Measurements from ENCODE around the gene ERG. TPM values are rescaled to one million over a fixed set of nuclear protein-coding genes. Genes with fewer than 3 reads are reported as not detected.

ERG gene
- polyA plus RNA-seq, 1 of the 3 experiments (the other 2 are of a cell fraction) = not detected

DNA sequence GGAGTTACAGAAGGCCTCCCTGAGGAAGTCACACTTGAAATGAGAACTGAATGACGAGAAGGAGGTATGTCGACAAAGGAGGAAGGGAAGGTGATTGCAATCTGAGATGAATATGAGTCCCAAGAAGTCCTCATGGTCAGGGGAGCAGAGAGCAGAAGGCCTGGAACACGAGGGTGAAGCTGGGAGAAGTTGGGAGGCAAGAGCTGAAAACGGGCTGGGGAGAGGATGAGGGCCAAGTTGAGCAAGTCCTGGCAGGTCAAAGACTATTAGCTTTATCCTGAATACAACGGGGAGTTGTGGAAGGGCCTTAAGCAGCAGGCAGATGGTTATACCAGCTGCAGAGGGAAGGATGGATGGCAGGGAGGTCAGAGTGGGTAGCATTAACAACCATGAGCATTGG is 152.0 kb downstream of the ERG start:
- TF ChIP-seq TEAD4 (IDR thresholded peaks at IDR 0.05; ENCODE audit: borderline replicate concordance, insufficient read depth) = no peak
- no peak for TF ChIP-seq MXI1 (IDR thresholded peaks at IDR 0.05; ENCODE audit: low read depth, low read length)
- TF ChIP-seq EZH2phosphoT487 (IDR thresholded peaks at IDR 0.05; ENCODE audit: borderline replicate concordance, low read depth) = no peak
- no peak for TF ChIP-seq GABPA (IDR thresholded peaks at IDR 0.05; ENCODE audit: low read depth)
- TF ChIP-seq YY1 (IDR thresholded peaks at IDR 0.05; ENCODE audit: low read depth) = no peak
- no peak for TF ChIP-seq TAF1 (IDR thresholded peaks at IDR 0.05; ENCODE audit: borderline replicate concordance, low read depth, low read length)
- no peak for TF ChIP-seq FOXJ3 (CRISPR knock-in tag; IDR thresholded peaks at IDR 0.05)
- no peak for TF ChIP-seq EP300 (IDR thresholded peaks at IDR 0.05; ENCODE audit: borderline replicate concordance in 1 of 2, low read depth in 1 of 2, low read length in 1 of 2)
- no peak for TF ChIP-seq JUND (IDR thresholded peaks at IDR 0.05)
- no peak for TF ChIP-seq GATA2 (CRISPR knock-in tag; IDR thresholded peaks at IDR 0.05)
- TF ChIP-seq SMC3 (IDR thresholded peaks at IDR 0.05; ENCODE audit: low read depth, low read length) = no peak
- Histone ChIP-seq H2AFZ (ENCODE audit: low read depth) (no peak overlapping the region), H3K4me1 (ENCODE audit: control insufficient read depth in 1 of 2, insufficient read depth in 2 of 2, low read depth in 1 of 2, low read length in 1 of 2) (peaks cover 0 to 8% of the 10 kb centered on the region in 2 experiments; a peak in 2 of 4 replicates), H3K9ac (no peak overlapping the region), H3K9me3 (no peaks in the 10 kb centered on the region), H3F3A (replicated peaks; ENCODE audit: insufficient read depth) (peaks cover 5% of the 10 kb centered on the region), H3K36me3 (replicated peaks in 1 of 2; ENCODE audit: control insufficient read depth in 1 of 2, insufficient read depth in 2 of 2, low read length in 1 of 2) (no peaks in the 10 kb centered on the region), H3K4me2 (no peak overlapping the region), H3K27me3 (ENCODE audit: insufficient read depth) (no peaks in the 10 kb centered on the region), H3K9me2 (no peaks in the 10 kb centered on the region), H4K20me1 (ENCODE audit: insufficient read depth) (no peaks in the 10 kb centered on the region), H3K4me3 (ENCODE audit: low read depth in 2 of 2, low read length in 1 of 2) (no peak overlapping the region), H3K27ac (ENCODE audit: low read depth in 2 of 2, low read length in 1 of 2) (no peak overlapping the region), H3K79me2 (ENCODE audit: insufficient read depth) (no peaks in the 10 kb centered on the region)
- ChIA-PET CTCF (interaction anchor here (1.2 to 2.0 kb wide), 3 partner anchors 9 to 128 kb away, joined by 5 to 7 read pairs (median 5); no protein-coding TSS in a partner anchor), POLR2A (no interaction called here)
- 51% methylated on average over 5 of the region's 5 CpGs for WGBS (ENCODE audit: low lambda C conversion rate)
- DNase-seq = no peak

- 0 out of 4 replicates have a peak overlapping the region, but pooled peaks of 1 of the 2 experiments have one; percentile 7 for H3K27ac ChIP-seq (ENCODE audit: low read depth in 2 of 2, low read length in 1 of 2)
- POLR2A ChIA-PET = no interaction called here
- no peak for DNase-seq
Measured at GRCh38 chr21:38343691-38344090, 154.6 kb downstream of the ERG start.

More at GRCh38 chr21:38343691-38344090, 154.6 kb downstream of the ERG start:
- H3K4me2 ChIP-seq = peak overlapping the region; percentile 62; the same call in 1 of the 2 replicates
- no peak overlapping the region for H3K9ac ChIP-seq
- no peaks in the 10 kb centered on the region for H3K27me3 ChIP-seq (ENCODE audit: insufficient read depth)
- H2AFZ ChIP-seq (ENCODE audit: low read depth) = no peak overlapping the region
- no peak overlapping the region for H3K4me3 ChIP-seq (ENCODE audit: low read depth in 2 of 2, low read length in 1 of 2)
- H3K9me2 ChIP-seq = no peaks in the 10 kb centered on the region
- H3K9me3 ChIP-seq = no peaks in the 10 kb centered on the region
- TF ChIP-seq FOXJ3 (CRISPR knock-in tag; IDR thresholded peaks at IDR 0.05) (no peak), EZH2phosphoT487 (IDR thresholded peaks at IDR 0.05; ENCODE audit: borderline replicate concordance, low read depth) (no peak), FOSL2 (IDR thresholded peaks at IDR 0.05; ENCODE audit: borderline replicate concordance, low read depth) (no peak), JUND (IDR thresholded peaks at IDR 0.05) (no peak), REST (IDR thresholded peaks at IDR 0.05; ENCODE audit: low read depth, low read length) (no peak), TAF1 (IDR thresholded peaks at IDR 0.05; ENCODE audit: borderline replicate concordance, low read depth, low read length) (no peak), POLR2AphosphoS5 (IDR thresholded peaks at IDR 0.05; ENCODE audit: low read depth, low read length) (no peak), CHD2 (IDR thresholded peaks at IDR 0.05; ENCODE audit: low read length, partially characterized antibody) (no peak), RCOR1 (IDR thresholded peaks at IDR 0.05; ENCODE audit: low read length) (no peak)
- H3K36me3 ChIP-seq (replicated peaks in 1 of 2; ENCODE audit: control insufficient read depth in 1 of 2, insufficient read depth in 2 of 2, low read length in 1 of 2) = no peaks in the 10 kb centered on the region
- peaks cover 0 to 8% of the 10 kb centered on the region in 2 experiments; a peak in 2 of 4 replicates for H3K4me1 ChIP-seq (ENCODE audit: control insufficient read depth in 1 of 2, insufficient read depth in 2 of 2, low read depth in 1 of 2, low read length in 1 of 2)
- CTCF ChIA-PET = interaction anchor here (1.0 to 1.7 kb wide), 2 partner anchors 9 to 12 kb away, joined by 5 to 6 read pairs; no protein-coding TSS in a partner anchor
- peaks cover 5% of the 10 kb centered on the region for H3F3A ChIP-seq (replicated peaks; ENCODE audit: insufficient read depth)
- H4K20me1 ChIP-seq (ENCODE audit: insufficient read depth) = no peaks in the 10 kb centered on the region
- H3K79me2 ChIP-seq (ENCODE audit: insufficient read depth) = no peaks in the 10 kb centered on the region
- 26% methylated on average over 6 of the region's 6 CpGs for whole genome bisulfite sequencing (ENCODE audit: low lambda C conversion rate)
